HG03066 (cell line): ENCODE data around the gene PDCD1LG2.
"Not testable (repeated sequence)": the region's sequence is repeated elsewhere in the genome, so short reads cannot be mapped to it uniquely, and the experiment has no call there.

Experiments
- ATAC-seq: cut with Tn5 transposase; IDR thresholded peaks from one replicate; pipeline ENCODE4 v1.9.1; 2021; ENCODE audit warnings: low read depth; ENCODE audit not compliant: unreplicated experiment

Gene PDCD1LG2

GRCh38 chr9:5562806-5563416 lies 52.6 kb downstream of the PDCD1LG2 start:
- ATAC-seq, result no peak

- no peak for ATAC-seq
Measured at GRCh38 chr9:5563417-5563815, 53.1 kb downstream of the PDCD1LG2 start.

GRCh38 chr9:5563886-5564285 lies 53.6 kb downstream of the PDCD1LG2 start:
- no peak for ATAC-seq

GRCh38 chr9:5566054-5566618 lies 55.8 kb downstream of the PDCD1LG2 start:
- peak; percentile 55 for ATAC-seq

GRCh38 chr9:5568868-5569267 lies 58.5 kb downstream of the PDCD1LG2 start:
- ATAC-seq, result no peak

GRCh38 chr9:5569409-5569808 lies 59.1 kb downstream of the PDCD1LG2 start:
- no peak for ATAC-seq

- ATAC-seq, result no peak
Measured at GRCh38 chr9:5569891-5570290, 59.6 kb downstream of the PDCD1LG2 start.

- ATAC-seq, result no peak
Measured at GRCh38 chr9:5571629-5572232, 61.4 kb downstream of the PDCD1LG2 start.

GRCh38 chr9:5574097-5574496 lies 63.8 kb downstream of the PDCD1LG2 start:
- ATAC-seq, result no peak

GRCh38 chr9:5575000-5575399 lies 64.7 kb downstream of the PDCD1LG2 start:
- no peak for ATAC-seq

GRCh38 chr9:5577225-5577624 lies 66.9 kb downstream of the PDCD1LG2 start:
- ATAC-seq, result no peak

- no peak for ATAC-seq
Measured at GRCh38 chr9:5578018-5578697, 67.8 kb downstream of the PDCD1LG2 start.

GRCh38 chr9:5578698-5579085 lies 68.4 kb downstream of the PDCD1LG2 start:
- ATAC-seq, result no peak

GRCh38 chr9:5579881-5580280 lies 69.5 kb downstream of the PDCD1LG2 start:
- ATAC-seq, result no peak

GRCh38 chr9:5580650-5581049 lies 70.3 kb downstream of the PDCD1LG2 start:
- ATAC-seq, result no peak

GRCh38 chr9:5581706-5582105 lies 71.4 kb downstream of the PDCD1LG2 start:
- ATAC-seq, result not testable (repeated sequence)

GRCh38 chr9:5582835-5583195 lies 72.5 kb downstream of the PDCD1LG2 start:
- ATAC-seq, result peak; percentile 50

- ATAC-seq, result no peak
Measured at GRCh38 chr9:5586391-5586802, 76.1 kb downstream of the PDCD1LG2 start.

GRCh38 chr9:5587024-5587423 lies 76.7 kb downstream of the PDCD1LG2 start:
- ATAC-seq, result no peak

GRCh38 chr9:5592231-5592630 lies 81.9 kb downstream of the PDCD1LG2 start:
- no peak for ATAC-seq

- no peak for ATAC-seq
Measured at GRCh38 chr9:5592904-5593303, 82.6 kb downstream of the PDCD1LG2 start.

GRCh38 chr9:5593904-5594303 lies 83.6 kb downstream of the PDCD1LG2 start:
- ATAC-seq, result peak; percentile 64
